Measurements from ENCODE around the gene EXOC4.

DNA sequence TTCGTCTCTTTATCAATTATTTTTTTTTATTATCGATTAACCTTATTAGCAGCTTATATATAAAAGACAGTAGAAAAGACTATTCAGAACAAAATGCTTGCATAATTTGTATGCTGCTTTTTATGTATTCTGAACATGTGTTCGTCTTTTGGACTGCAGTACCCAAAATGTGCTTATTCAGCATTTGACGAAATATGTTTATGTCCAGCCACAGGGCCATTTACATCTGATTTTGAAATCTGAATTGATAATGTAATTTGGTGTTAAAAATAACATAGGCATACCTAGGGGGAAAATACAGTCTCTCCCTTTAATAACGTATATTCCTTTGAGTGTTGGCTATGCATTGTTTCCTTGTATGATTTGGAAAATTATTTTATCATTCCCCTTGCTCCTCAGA, 386.0 kb downstream of the EXOC4 start:
- TF ChIP-seq POLR2A (IDR thresholded peaks at IDR 0.05; ENCODE audit: low read length) (no peak), GATA1 (IDR thresholded peaks at IDR 0.05; ENCODE audit: low read depth, low read length) (no peak)

All from erythroblast (primary cell).